NCI-H2171 (cell line): Measurements from ENCODE around the gene PRR18.
A peak's percentile ranks its signal among the peaks of the same experiment; 100 is the strongest.
"Not testable (repeated sequence)": the region's sequence is repeated elsewhere in the genome, so short reads cannot be mapped to it uniquely, and the experiment has no call there.

Experiments
- DNase-seq: peaks from one replicate; lab custom pipeline; 2025; lab: John Stamatoyannopoulos, UW

The PRR18 gene

GRCh38 chr6:166308033-166308768 is at the start of gene PRR18:
TSS of gene PRR18 (minus strand) at chr6:166308392. CDS start at chr6:166308142, 250 bp downstream.
- DNase-seq: peak; percentile 14

- DNase-seq: no peak
Observed at GRCh38 chr6:166355552-166355951, 47.4 kb upstream of the PRR18 start.

- no peak for DNase-seq
Observed at GRCh38 chr6:166354965-166355364, 46.8 kb upstream of the PRR18 start.

- no peak for DNase-seq
Observed at GRCh38 chr6:166354143-166354542, 46.0 kb upstream of the PRR18 start.

GRCh38 chr6:166353507-166353906 is 45.3 kb upstream of the PRR18 start:
- no peak for DNase-seq

GRCh38 chr6:166352923-166353322 is 44.7 kb upstream of the PRR18 start:
- no peak for DNase-seq

- no peak for DNase-seq
Observed at GRCh38 chr6:166351715-166352285, 43.6 kb upstream of the PRR18 start.

- DNase-seq: no peak
Observed at GRCh38 chr6:166348305-166348949, 40.2 kb upstream of the PRR18 start.

- no peak for DNase-seq
Observed at GRCh38 chr6:166346965-166347364, 38.8 kb upstream of the PRR18 start.

GRCh38 chr6:166346449-166346848 is 38.3 kb upstream of the PRR18 start:
- no peak for DNase-seq

- DNase-seq: not testable (repeated sequence)
Observed at GRCh38 chr6:166345672-166346071, 37.5 kb upstream of the PRR18 start.

- DNase-seq: not testable (repeated sequence)
Observed at GRCh38 chr6:166344921-166345320, 36.7 kb upstream of the PRR18 start.

- no peak for DNase-seq
Observed at GRCh38 chr6:166344240-166344639, 36.0 kb upstream of the PRR18 start.

- DNase-seq: no peak
Observed at GRCh38 chr6:166343150-166343487, 34.9 kb upstream of the PRR18 start.

GRCh38 chr6:166342349-166343149 is 34.4 kb upstream of the PRR18 start, which contains the start of gene SFT2D1:
TSS of gene SFT2D1 (minus strand) at chr6:166342545. CDS start at chr6:166342481, 64 bp downstream.
- peak; percentile 46 for DNase-seq

- no peak for DNase-seq
Observed at GRCh38 chr6:166341977-166342348, 33.8 kb upstream of the PRR18 start.

- no peak for DNase-seq
Observed at GRCh38 chr6:166341464-166341863, 33.3 kb upstream of the PRR18 start.

- no peak for DNase-seq
Observed at GRCh38 chr6:166338854-166339253, 30.7 kb upstream of the PRR18 start.

GRCh38 chr6:166336847-166337246 is 28.7 kb upstream of the PRR18 start:
- no peak for DNase-seq

- no peak for DNase-seq
Observed at GRCh38 chr6:166335378-166336302, 27.4 kb upstream of the PRR18 start.

- DNase-seq: no peak
Observed at GRCh38 chr6:166334878-166335277, 26.7 kb upstream of the PRR18 start.
